ENCODE results near the gene FAT1.

Gene FAT1

GRCh38 chr4:186581421-186581820 lies 142.2 kb downstream of the FAT1 start:
- Histone ChIP-seq H3K4me3 (ENCODE audit: severe bottlenecking) (no peak overlapping the region), H3K9me3 (ENCODE audit: severe bottlenecking) (no peaks in the 10 kb centered on the region), H3K27ac (ENCODE audit: poor library complexity, severe bottlenecking) (no peak overlapping the region), H3K27me3 (ENCODE audit: insufficient read depth, poor library complexity, severe bottlenecking) (no peaks in the 10 kb centered on the region), H3K36me3 (ENCODE audit: low read depth) (peaks cover 39% of the 10 kb centered on the region), H3K4me1 (ENCODE audit: insufficient read depth, poor library complexity, severe bottlenecking) (no peaks in the 10 kb centered on the region)
- TF ChIP-seq CTCF (IDR thresholded peaks at IDR 0.05; ENCODE audit: poor library complexity, severe bottlenecking): no peak
- ATAC-seq (ENCODE audit: low read depth) (no peak), DNase-seq (ENCODE audit: low spot score) (no peak)

- no peak overlapping the region for H3K4me3 ChIP-seq (ENCODE audit: severe bottlenecking)
- no peak overlapping the region for H3K27ac ChIP-seq (ENCODE audit: poor library complexity, severe bottlenecking)
- no peaks in the 10 kb centered on the region for H3K4me1 ChIP-seq (ENCODE audit: insufficient read depth, poor library complexity, severe bottlenecking)
- H3K36me3 ChIP-seq (ENCODE audit: low read depth): peaks cover 31% of the 10 kb centered on the region
- DNase-seq (ENCODE audit: low spot score): no peak
- TF ChIP-seq CTCF (IDR thresholded peaks at IDR 0.05; ENCODE audit: poor library complexity, severe bottlenecking): no peak
- ATAC-seq (ENCODE audit: low read depth): no peak
- H3K9me3 ChIP-seq (ENCODE audit: severe bottlenecking): no peaks in the 10 kb centered on the region
- H3K27me3 ChIP-seq (ENCODE audit: insufficient read depth, poor library complexity, severe bottlenecking): no peaks in the 10 kb centered on the region
Observed at GRCh38 chr4:186580669-186581068, 143.0 kb downstream of the FAT1 start.

- TF ChIP-seq CTCF (IDR thresholded peaks at IDR 0.05; ENCODE audit: poor library complexity, severe bottlenecking): no peak
- Histone ChIP-seq H3K9me3 (ENCODE audit: severe bottlenecking) (no peaks in the 10 kb centered on the region), H3K4me1 (ENCODE audit: insufficient read depth, poor library complexity, severe bottlenecking) (no peaks in the 10 kb centered on the region), H3K27ac (ENCODE audit: poor library complexity, severe bottlenecking) (no peak overlapping the region), H3K4me3 (ENCODE audit: severe bottlenecking) (no peak overlapping the region), H3K27me3 (ENCODE audit: insufficient read depth, poor library complexity, severe bottlenecking) (no peaks in the 10 kb centered on the region), H3K36me3 (ENCODE audit: low read depth) (no peaks in the 10 kb centered on the region)
- ATAC-seq (ENCODE audit: low read depth): peak; percentile 36; the same call in 2 of the 3 replicates
- no peak for DNase-seq (ENCODE audit: low spot score)
Observed at GRCh38 chr4:186570193-186570996, 153.3 kb downstream of the FAT1 start.

GRCh38 chr4:186569533-186570192 lies 154.0 kb downstream of the FAT1 start:
- Histone ChIP-seq H3K9me3 (ENCODE audit: severe bottlenecking) (no peaks in the 10 kb centered on the region), H3K27ac (ENCODE audit: poor library complexity, severe bottlenecking) (no peak overlapping the region), H3K4me3 (ENCODE audit: severe bottlenecking) (no peak overlapping the region), H3K27me3 (ENCODE audit: insufficient read depth, poor library complexity, severe bottlenecking) (no peaks in the 10 kb centered on the region), H3K4me1 (ENCODE audit: insufficient read depth, poor library complexity, severe bottlenecking) (no peaks in the 10 kb centered on the region), H3K36me3 (ENCODE audit: low read depth) (no peaks in the 10 kb centered on the region)
- no peak for TF ChIP-seq CTCF (IDR thresholded peaks at IDR 0.05; ENCODE audit: poor library complexity, severe bottlenecking)
- ATAC-seq (ENCODE audit: low read depth) (no peak), DNase-seq (ENCODE audit: low spot score) (no peak)

GRCh38 chr4:186566068-186566467 lies 157.6 kb downstream of the FAT1 start:
- Histone ChIP-seq H3K36me3 (ENCODE audit: low read depth) (no peaks in the 10 kb centered on the region), H3K4me3 (ENCODE audit: severe bottlenecking) (no peak overlapping the region), H3K9me3 (ENCODE audit: severe bottlenecking) (no peaks in the 10 kb centered on the region), H3K4me1 (ENCODE audit: insufficient read depth, poor library complexity, severe bottlenecking) (no peaks in the 10 kb centered on the region), H3K27me3 (ENCODE audit: insufficient read depth, poor library complexity, severe bottlenecking) (no peaks in the 10 kb centered on the region), H3K27ac (ENCODE audit: poor library complexity, severe bottlenecking) (no peak overlapping the region)
- DNase-seq (ENCODE audit: low spot score) (no peak), ATAC-seq (ENCODE audit: low read depth) (no peak)
- no peak for TF ChIP-seq CTCF (IDR thresholded peaks at IDR 0.05; ENCODE audit: poor library complexity, severe bottlenecking)
